HepG2 (cell line): ENCODE measurements around the gene TOP3B. TPM values are rescaled to one million over a fixed set of nuclear protein-coding genes. Genes with fewer than 3 reads are reported as not detected.

Source experiments
- ATAC-seq: fragments of 200-7000 bp; cut with Tn5 transposase; 3 replicates; pipeline ENCODE4 v1.9.1; 2020; ENCODE audit warnings: mild to moderate bottlenecking, moderate library complexity
- BruUV-seq: library from RNA; stranded (reverse); fragments of 400-500 nt; replicated peaks from 2 replicates; lab custom pipeline; 2021; lab: Mats Ljungman, UMichigan
- CTCF ChIA-PET: fragments of 300-600 bp; formaldehyde crosslinking; extraction: SDS; loops from one replicate; lab custom pipeline; 2021; ENCODE audit warnings: low total read pairs, inconsistent platforms, low intra/inter-chr PET ratio; lab: Yijun Ruan, JAX
- POLR2A ChIA-PET: fragments of 350-600 bp; sonication (Branson Sonifier 250); formaldehyde crosslinking; loops from one replicate; lab custom pipeline; 2020; ENCODE audit warnings: antibody characterized with exemption, inconsistent platforms; lab: Yijun Ruan, JAX
- DNase-seq: peaks from one replicate; pipeline ENCODE4 v3.0.0-alpha.2; 2015; ENCODE audit warnings: low spot score
- FAIRE-seq: peaks from 3 replicates; lab custom pipeline; 2011; peaks lifted over from hg19 to GRCh38; lab: Jason Lieb, UNC
- H2AFZ ChIP-seq: one replicate; pipeline ENCODE4 v1.6.1; 2011; ENCODE audit warnings: low read length, inconsistent platforms
- H3K27ac ChIP-seq: fragments of 300-600 bp; 3 replicates; pipeline ENCODE4 v1.8.0; 2011; ENCODE audit warnings: mixed run types, mild to moderate bottlenecking, mixed read lengths, low read length, inconsistent platforms; ENCODE audit not compliant: insufficient read depth; ENCODE audit errors: extremely low read length
- H3K27me3 ChIP-seq, 2 experiments: fragments of 200-600 bp in 1 of 2; 2 replicates in 1 of 2; 3 replicates in 1 of 2; pipeline versions ENCODE4 v1.6.0 to v1.8.0; 2011; ENCODE audit warnings: low read length in 2 of 2, mild to moderate bottlenecking in 2 of 2, moderate library complexity in 2 of 2, inconsistent platforms in 1 of 2; ENCODE audit not compliant: insufficient read depth in 2 of 2, control insufficient read depth in 1 of 2
- H3K36me3 ChIP-seq, 2 experiments: fragments of 200-600 bp in 1 of 2; replicated peaks in 1 of 2; 2 replicates in 1 of 2; 3 replicates in 1 of 2; pipeline versions ENCODE4 v1.5.1 to v1.8.0; 2011; ENCODE audit warnings: low read length in 2 of 2, inconsistent platforms in 1 of 2; ENCODE audit not compliant: insufficient read depth in 2 of 2, control insufficient read depth in 1 of 2
- H3K4me1 ChIP-seq: 2 replicates; pipeline ENCODE4 v1.5.1; 2012; ENCODE audit warnings: low read length, inconsistent platforms; ENCODE audit not compliant: insufficient read depth
- H3K4me2 ChIP-seq: 2 replicates; pipeline ENCODE4 v1.6.0; 2011; ENCODE audit warnings: low read depth, low read length, inconsistent platforms
- H3K4me3 ChIP-seq, 3 experiments: fragments of 200-600 bp in 1 of 3; sonication (generic), shearing (Covaris generic) in 1 of 3; replicated peaks in 1 of 3; 2 replicates each; pipeline ENCODE4 v1.5.1; 2011 to 2016; ENCODE audit warnings: low read length in 3 of 3, inconsistent platforms in 2 of 3, low read depth in 2 of 3, mild to moderate bottlenecking in 2 of 3, control low read depth in 1 of 3, mixed read lengths in 1 of 3; ENCODE audit not compliant: insufficient read depth in 1 of 3
- H3K79me2 ChIP-seq: one replicate; pipeline ENCODE4 v1.6.1; 2011; ENCODE audit warnings: low read length, inconsistent platforms; ENCODE audit not compliant: insufficient read depth
- H3K9ac ChIP-seq: 2 replicates; pipeline ENCODE4 v1.6.0; 2011; ENCODE audit warnings: mild to moderate bottlenecking, low read depth, low read length, inconsistent platforms; ENCODE audit not compliant: insufficient read depth
- H3K9me3 ChIP-seq: 2 replicates; pipeline ENCODE4 v1.5.1; 2012; ENCODE audit warnings: mild to moderate bottlenecking, low read length
- H4K20me1 ChIP-seq: 2 replicates; pipeline ENCODE4 v1.6.0; 2011; ENCODE audit warnings: inconsistent platforms, mild to moderate bottlenecking, low read length, moderate library complexity; ENCODE audit not compliant: insufficient read depth
- CHCHD3 ChIP-seq: sonication (generic); formaldehyde crosslinking; IDR thresholded peaks from 2 replicates; pipeline ENCODE4 v1.8.0; 2022; ENCODE audit warnings: mild to moderate bottlenecking, missing genetic modification reagents, moderate library complexity
- IRF9 ChIP-seq: sonication (generic); formaldehyde crosslinking; IDR thresholded peaks from 2 replicates; pipeline ENCODE4 v1.8.0; 2022; ENCODE audit warnings: missing genetic modification reagents, mild to moderate bottlenecking, borderline replicate concordance
- MIER3 ChIP-seq: IDR thresholded peaks from 2 replicates; pipeline ENCODE4 v1.6.1; 2016; ENCODE audit warnings: missing compliant biosample characterization, borderline replicate concordance
- SUZ12 ChIP-seq: fragments of 150-350 bp; IDR thresholded peaks from 2 replicates; pipeline ENCODE4 v1.6.1; 2014; ENCODE audit warnings: low read depth, low read length
- YY1 ChIP-seq: IDR thresholded peaks from 2 replicates; pipeline ENCODE4 v1.6.1; 2011; ENCODE audit warnings: low read length, low read depth, moderate library complexity, mild to moderate bottlenecking; ENCODE audit not compliant: insufficient read depth, insufficient replicate concordance
- ZFP36 ChIP-seq: fragments of 150-350 bp; IDR thresholded peaks from 2 replicates; pipeline ENCODE4 v1.6.1; 2018; ENCODE audit warnings: borderline replicate concordance, low read length, low read depth; ENCODE audit not compliant: partially characterized antibody
- ZNF12 ChIP-seq: sonication (generic); formaldehyde crosslinking; IDR thresholded peaks from 2 replicates; pipeline ENCODE4 v1.5.0; 2020; ENCODE audit warnings: missing genetic modification reagents
- WGBS: methylation state at CpG from one replicate; pipeline ENCODE4 v1.1.6; 2017; ENCODE audit warnings: low lambda C conversion rate; 5-methylcytosine and 5-hydroxymethylcytosine counted together
- in situ Hi-C: cut with HindIII; loops from 2 replicates; pipeline ENCODE4 v1.10.0; 2017; ENCODE audit warnings: low pct_unique_long_range_greater_than_20kb; ENCODE audit not compliant: extremely low pct_ligation_motif_present
- intact Hi-C: fragments of 100-400 bp; cut with micrococcal nuclease; formaldehyde crosslinking; loops from one replicate; pipeline ENCODE4 v1.10.0; 2022; ENCODE audit not compliant: unreplicated experiment
- polyA plus RNA-seq, 8 experiments: library from polyadenylated mRNA; depleted of rRNA in 3 of 8; stranded (reverse) in 7 of 8; unstranded in 1 of 8; fragments of >200 nt; fragmentation: Illumina TruSeq in 4 of 8; extraction: Trizol in 4 of 8; gene quantifications; 2 replicates each; pipeline versions ENCODE4 v1.2.1 to v1.2.3, GENCODE V29; 2011 to 2016; ENCODE audit warnings: low read depth in 4 of 8, missing spikeins in 1 of 8, mixed read lengths in 1 of 8; ENCODE audit not compliant: insufficient read depth in 1 of 8
- total RNA-seq, 5 experiments: library from RNA; depleted of rRNA; stranded (reverse); fragments of >200 nt; fragmentation: Illumina TruSeq; extraction: Trizol; gene quantifications; 2 replicates each; pipeline ENCODE4 v1.2.3, GENCODE V29; 2016; ENCODE audit warnings: low read depth in 1 of 5
- TF ChIP-seq, protein P1 (sequence below): sonication (generic); formaldehyde crosslinking; IDR thresholded peaks from 2 replicates; pipeline ENCODE4 v1.5.0; 2020; ENCODE audit warnings: mild to moderate bottlenecking, missing genetic modification reagents, moderate library complexity
- TF ChIP-seq, protein P2 (sequence below): sonication (generic); formaldehyde crosslinking; conservative IDR thresholded peaks from 2 replicates; pipeline ENCODE4 v1.8.0; 2022; ENCODE audit warnings: missing genetic modification reagents

Gene TOP3B
- total and polyA plus RNA-seq, 2 of the 13 experiments (the other 11 are each of a cell fraction or from before 2014, with no cell fraction given): 28.5 to 29.7 TPM

GRCh38 chr22:21947040-21948014 is 35.3 kb downstream of the TOP3B start:
- no peak for FAIRE-seq
- ChIA-PET POLR2A (no interaction called here), CTCF (no interaction called here)
- no peaks in the 10 kb centered on the region for H3K79me2 ChIP-seq
- DNase-seq: peak; percentile 27
- 80% methylated on average over 14 of the region's 16 CpGs for WGBS
- H3K4me2 ChIP-seq: no peak overlapping the region
- no peaks in the 10 kb centered on the region for H3K9me3 ChIP-seq
- intact Hi-C loops: no loop called here
- H3K4me3 ChIP-seq: no peak overlapping the region
- H3K27ac ChIP-seq: no peak overlapping the region
- peak; percentile 39; the same call in 2 of the 3 replicates for ATAC-seq
- H4K20me1 ChIP-seq: peaks cover 7% of the 10 kb centered on the region; the same call in 1 of the 2 replicates
- peaks cover 11% of the 10 kb centered on the region for H3K4me1 ChIP-seq
- in situ Hi-C loops: loop anchor here (5.0 kb wide), 1 partner anchor 235 kb away; no protein-coding TSS in a partner anchor
- H3K9ac ChIP-seq: no peak overlapping the region
- no peak for TF ChIP-seq ZNF12
- TF ChIP-seq, protein P1, sequence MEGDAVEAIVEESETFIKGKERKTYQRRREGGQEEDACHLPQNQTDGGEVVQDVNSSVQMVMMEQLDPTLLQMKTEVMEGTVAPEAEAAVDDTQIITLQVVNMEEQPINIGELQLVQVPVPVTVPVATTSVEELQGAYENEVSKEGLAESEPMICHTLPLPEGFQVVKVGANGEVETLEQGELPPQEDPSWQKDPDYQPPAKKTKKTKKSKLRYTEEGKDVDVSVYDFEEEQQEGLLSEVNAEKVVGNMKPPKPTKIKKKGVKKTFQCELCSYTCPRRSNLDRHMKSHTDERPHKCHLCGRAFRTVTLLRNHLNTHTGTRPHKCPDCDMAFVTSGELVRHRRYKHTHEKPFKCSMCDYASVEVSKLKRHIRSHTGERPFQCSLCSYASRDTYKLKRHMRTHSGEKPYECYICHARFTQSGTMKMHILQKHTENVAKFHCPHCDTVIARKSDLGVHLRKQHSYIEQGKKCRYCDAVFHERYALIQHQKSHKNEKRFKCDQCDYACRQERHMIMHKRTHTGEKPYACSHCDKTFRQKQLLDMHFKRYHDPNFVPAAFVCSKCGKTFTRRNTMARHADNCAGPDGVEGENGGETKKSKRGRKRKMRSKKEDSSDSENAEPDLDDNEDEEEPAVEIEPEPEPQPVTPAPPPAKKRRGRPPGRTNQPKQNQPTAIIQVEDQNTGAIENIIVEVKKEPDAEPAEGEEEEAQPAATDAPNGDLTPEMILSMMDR (CRISPR knock-in tag): peak; percentile 22; the same call in 1 of the 2 replicates
- H3K36me3 ChIP-seq: peaks cover 5 to 17% of the 10 kb centered on the region in 2 experiments; a peak in 3 of 5 replicates
- H3K27me3 ChIP-seq: no peaks in the 10 kb centered on the region; a peak in 1 of 5 replicates
- no TSS peak for BruUV-seq
- H2AFZ ChIP-seq: no peak overlapping the region

- 95% methylated on average over 9 of the region's 12 CpGs for WGBS
- no peak for ATAC-seq
- Histone ChIP-seq H3K4me1 (peaks cover 5% of the 10 kb centered on the region), H3K4me2 (no peak overlapping the region), H3K79me2 (no peaks in the 10 kb centered on the region), H3K27me3 (no peaks in the 10 kb centered on the region), H2AFZ (no peak overlapping the region), H3K4me3 (no peak overlapping the region), H3K36me3 (peaks cover 5 to 20% of the 10 kb centered on the region in 2 experiments; a peak in 4 of 5 replicates), H4K20me1 (0 out of 2 replicates have a peak, but pooled peaks cover 4% of the 10 kb centered on the region), H3K9me3 (no peaks in the 10 kb centered on the region), H3K27ac (no peak overlapping the region), H3K9ac (no peak overlapping the region)
- no peak for FAIRE-seq
- no TSS peak for BruUV-seq
- POLR2A ChIA-PET: no interaction called here
- CTCF ChIA-PET: no interaction called here
- in situ Hi-C loops (loop anchor here (5.0 kb wide), 1 partner anchor 234 kb away; no protein-coding TSS in a partner anchor), intact Hi-C loops (no loop called here)
- no peak for DNase-seq
- TF ChIP-seq, protein P2, sequence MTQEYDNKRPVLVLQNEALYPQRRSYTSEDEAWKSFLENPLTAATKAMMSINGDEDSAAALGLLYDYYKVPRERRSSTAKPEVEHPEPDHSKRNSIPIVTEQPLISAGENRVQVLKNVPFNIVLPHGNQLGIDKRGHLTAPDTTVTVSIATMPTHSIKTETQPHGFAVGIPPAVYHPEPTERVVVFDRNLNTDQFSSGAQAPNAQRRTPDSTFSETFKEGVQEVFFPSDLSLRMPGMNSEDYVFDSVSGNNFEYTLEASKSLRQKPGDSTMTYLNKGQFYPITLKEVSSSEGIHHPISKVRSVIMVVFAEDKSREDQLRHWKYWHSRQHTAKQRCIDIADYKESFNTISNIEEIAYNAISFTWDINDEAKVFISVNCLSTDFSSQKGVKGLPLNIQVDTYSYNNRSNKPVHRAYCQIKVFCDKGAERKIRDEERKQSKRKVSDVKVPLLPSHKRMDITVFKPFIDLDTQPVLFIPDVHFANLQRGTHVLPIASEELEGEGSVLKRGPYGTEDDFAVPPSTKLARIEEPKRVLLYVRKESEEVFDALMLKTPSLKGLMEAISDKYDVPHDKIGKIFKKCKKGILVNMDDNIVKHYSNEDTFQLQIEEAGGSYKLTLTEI (CRISPR knock-in tag): no peak
- no peak for TF ChIP-seq ZFP36
- TF ChIP-seq IRF9 (CRISPR knock-in tag): no peak
- no peak for TF ChIP-seq YY1
- no peak for TF ChIP-seq MIER3 (CRISPR knock-in tag)
- no peak for TF ChIP-seq CHCHD3 (CRISPR knock-in tag)
- TF ChIP-seq SUZ12: no peak
Observed at GRCh38 chr22:21946262-21946925, 36.2 kb downstream of the TOP3B start.
